ENCODE measurements around the gene SNX11.
A peak's percentile ranks its signal among the peaks of the same experiment; 100 is the strongest.

Gene SNX11

GRCh38 chr17:48125829-48126531 lies 18.4 kb downstream of the SNX11 start:
- in situ Hi-C loops (cut with MboI; ENCODE audit: low pct_unique_long_range_greater_than_20kb, low sequenced_read_pairs) = loop anchor here (10.0 kb wide), 1 partner anchor 91 kb away; the partner anchor contains the start of gene COPZ2
- DNase-seq = no peak

- no peak for DNase-seq
- in situ Hi-C loops (cut with MboI; ENCODE audit: low pct_unique_long_range_greater_than_20kb, low sequenced_read_pairs) = loop anchor here (10.0 kb wide), 1 partner anchor 92 kb away; the partner anchor contains the start of gene COPZ2
These were observed 18.9 kb downstream of the SNX11 start for GRCh38 chr17:48126532-48126850.

- in situ Hi-C loops (cut with MboI; ENCODE audit: low pct_unique_long_range_greater_than_20kb, low sequenced_read_pairs) = loop anchor here (10.0 kb wide), 1 partner anchor 93 kb away; the partner anchor contains the start of gene COPZ2
- no peak for DNase-seq
These were observed 19.9 kb downstream of the SNX11 start for GRCh38 chr17:48127371-48128051.

GRCh38 chr17:48128400-48128799 lies 20.8 kb downstream of the SNX11 start:
- no peak for DNase-seq
- in situ Hi-C loops (cut with MboI; ENCODE audit: low pct_unique_long_range_greater_than_20kb, low sequenced_read_pairs) = loop anchor here (10.0 kb wide), 1 partner anchor 94 kb away; the partner anchor contains the start of gene COPZ2

- no peak for DNase-seq
- in situ Hi-C loops (cut with MboI; ENCODE audit: low pct_unique_long_range_greater_than_20kb, low sequenced_read_pairs) = loop anchor here (10.0 kb wide), 1 partner anchor 95 kb away; the partner anchor contains the start of gene COPZ2
These were observed 22.4 kb downstream of the SNX11 start for GRCh38 chr17:48129981-48130380.

GRCh38 chr17:48131216-48131824 lies 23.8 kb downstream of the SNX11 start:
- peak; percentile 58 for DNase-seq
- in situ Hi-C loops (cut with MboI; ENCODE audit: low pct_unique_long_range_greater_than_20kb, low sequenced_read_pairs) = no loop called here

GRCh38 chr17:48132385-48132784 lies 24.8 kb downstream of the SNX11 start:
- in situ Hi-C loops (cut with MboI; ENCODE audit: low pct_unique_long_range_greater_than_20kb, low sequenced_read_pairs) = no loop called here
- DNase-seq = no peak

- no peak for DNase-seq
- in situ Hi-C loops (cut with MboI; ENCODE audit: low pct_unique_long_range_greater_than_20kb, low sequenced_read_pairs) = no loop called here
These were observed 27.4 kb downstream of the SNX11 start for GRCh38 chr17:48134912-48135480.

- DNase-seq = no peak
- in situ Hi-C loops (cut with MboI; ENCODE audit: low pct_unique_long_range_greater_than_20kb, low sequenced_read_pairs) = no loop called here
These were observed 30.1 kb downstream of the SNX11 start for GRCh38 chr17:48137656-48138055.

GRCh38 chr17:48139944-48140343 lies 32.4 kb downstream of the SNX11 start:
- peak; percentile 65 for DNase-seq
- in situ Hi-C loops (cut with MboI; ENCODE audit: low pct_unique_long_range_greater_than_20kb, low sequenced_read_pairs) = no loop called here

- in situ Hi-C loops (cut with MboI; ENCODE audit: low pct_unique_long_range_greater_than_20kb, low sequenced_read_pairs) = no loop called here
- DNase-seq = no peak
These were observed 36.1 kb downstream of the SNX11 start for GRCh38 chr17:48143629-48144028.

GRCh38 chr17:48144231-48144630 lies 36.7 kb downstream of the SNX11 start:
- DNase-seq = no peak
- in situ Hi-C loops (cut with MboI; ENCODE audit: low pct_unique_long_range_greater_than_20kb, low sequenced_read_pairs) = no loop called here

- in situ Hi-C loops (cut with MboI; ENCODE audit: low pct_unique_long_range_greater_than_20kb, low sequenced_read_pairs) = no loop called here
- DNase-seq = no peak
These were observed 37.6 kb downstream of the SNX11 start for GRCh38 chr17:48144976-48145798.

GRCh38 chr17:48148029-48148770 lies 40.6 kb downstream of the SNX11 start:
- in situ Hi-C loops (cut with MboI; ENCODE audit: low pct_unique_long_range_greater_than_20kb, low sequenced_read_pairs) = no loop called here
- DNase-seq = no peak

- in situ Hi-C loops (cut with MboI; ENCODE audit: low pct_unique_long_range_greater_than_20kb, low sequenced_read_pairs) = no loop called here
- no peak for DNase-seq
These were observed 41.6 kb downstream of the SNX11 start for GRCh38 chr17:48148854-48149786.

GRCh38 chr17:48149787-48150463 lies 42.4 kb downstream of the SNX11 start:
- in situ Hi-C loops (cut with MboI; ENCODE audit: low pct_unique_long_range_greater_than_20kb, low sequenced_read_pairs) = no loop called here
- DNase-seq = no peak

- in situ Hi-C loops (cut with MboI; ENCODE audit: low pct_unique_long_range_greater_than_20kb, low sequenced_read_pairs) = no loop called here
- DNase-seq = no peak
These were observed 43.0 kb downstream of the SNX11 start for GRCh38 chr17:48150597-48151001.

Data from KBM-7 (cell line).